Colonic mucosa (tissue), 4 donors: Measurements from ENCODE around the gene NCOA5. TPM values are rescaled to one million over a fixed set of nuclear protein-coding genes. Genes with fewer than 3 reads are reported as not detected.
A peak's percentile ranks its signal among the peaks of the same experiment; 100 is the strongest.

Experiments used
- DNase-seq: peaks from one replicate; pipeline ENCODE4 v3.0.0-alpha.2; 2020
- H3K27ac ChIP-seq: fragments of 200-600 bp; one replicate; pipeline ENCODE4 v1.8.0; 2021
- H3K27me3 ChIP-seq: fragments of 200-600 bp; one replicate; pipeline ENCODE4 v1.8.0; 2021
- H3K36me3 ChIP-seq: fragments of 200-600 bp; one replicate; pipeline ENCODE4 v1.8.0; 2021
- H3K4me1 ChIP-seq: fragments of 200-600 bp; one replicate; pipeline ENCODE4 v1.8.0; 2021; ENCODE audit warnings: mild to moderate bottlenecking
- H3K4me3 ChIP-seq: fragments of 200-600 bp; one replicate; pipeline ENCODE4 v1.8.0; 2021
- H3K9ac ChIP-seq, 2 donors: one replicate each; pipeline ENCODE4 v1.7.0; 2013; ENCODE audit warnings: control low read depth in 2 of 2, low read depth in 2 of 2, low read length in 2 of 2
- H3K9me3 ChIP-seq: fragments of 200-600 bp; one replicate; pipeline ENCODE4 v1.8.0; 2021
- intact Hi-C: fragments of 100-400 bp; cut with DNase I; formaldehyde crosslinking; loops from one replicate; pipeline ENCODE4 v1.14.1; 2022
- total RNA-seq, 2 donors: library from RNA; stranded (reverse); fragmentation: NEBNext Ultra II Directional in 1 of 2; extraction: Animal tissue kit (Norgen Biotek cat#: 25700) in 1 of 2; gene quantifications; one replicate each; pipeline ENCODE4 v1.2.1, GENCODE V29; 2021
- TF ChIP-seq, protein P1 (sequence below): fragments of 200-600 bp; IDR thresholded peaks from one replicate; pipeline ENCODE4 v1.8.0; 2022; ENCODE audit warnings: antibody characterized with exemption, mild to moderate bottlenecking
- donor health status: healthy.
- donor health status: DM: no; HTN: no; CAD: no.
- donor health status: DM: no; HTN: no; CAD: no.

NCOA5 gene
- total RNA-seq, 2 donors from 2014 or later, result 20.4 to 32.1 TPM

DNA sequence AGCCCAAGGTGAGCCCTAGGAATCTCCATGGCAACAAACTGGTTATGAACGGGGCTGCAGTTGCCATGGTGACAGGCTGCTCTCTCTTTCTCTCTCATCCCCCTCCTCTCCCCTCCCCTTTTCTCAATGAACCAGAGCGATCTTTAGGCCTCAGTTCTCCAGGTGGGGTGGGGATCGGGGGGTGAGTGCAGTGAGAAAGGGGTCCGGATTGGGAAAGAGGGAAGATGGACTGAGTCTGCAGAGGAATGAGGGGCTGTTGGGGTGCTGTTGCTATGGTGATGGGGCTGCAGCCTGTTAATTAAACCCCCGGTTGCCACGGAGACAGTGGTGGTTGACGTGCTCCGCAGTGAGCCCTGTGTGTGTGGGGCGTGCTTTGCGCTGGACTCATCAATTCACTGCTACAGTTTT lies 64.4 kb downstream of the NCOA5 start:
- DNase-seq, result no peak
- no peak overlapping the region for H3K4me3 ChIP-seq
- peaks cover 15% of the 10 kb centered on the region for H3K27me3 ChIP-seq
- H3K27ac ChIP-seq, result no peak overlapping the region
- intact Hi-C loops, result no loop called here
- no peaks in the 10 kb centered on the region for H3K4me1 ChIP-seq
- H3K9me3 ChIP-seq, result no peaks in the 10 kb centered on the region
- H3K9ac ChIP-seq, result no peak overlapping the region
- no peaks in the 10 kb centered on the region for H3K36me3 ChIP-seq
- TF ChIP-seq, protein P1, sequence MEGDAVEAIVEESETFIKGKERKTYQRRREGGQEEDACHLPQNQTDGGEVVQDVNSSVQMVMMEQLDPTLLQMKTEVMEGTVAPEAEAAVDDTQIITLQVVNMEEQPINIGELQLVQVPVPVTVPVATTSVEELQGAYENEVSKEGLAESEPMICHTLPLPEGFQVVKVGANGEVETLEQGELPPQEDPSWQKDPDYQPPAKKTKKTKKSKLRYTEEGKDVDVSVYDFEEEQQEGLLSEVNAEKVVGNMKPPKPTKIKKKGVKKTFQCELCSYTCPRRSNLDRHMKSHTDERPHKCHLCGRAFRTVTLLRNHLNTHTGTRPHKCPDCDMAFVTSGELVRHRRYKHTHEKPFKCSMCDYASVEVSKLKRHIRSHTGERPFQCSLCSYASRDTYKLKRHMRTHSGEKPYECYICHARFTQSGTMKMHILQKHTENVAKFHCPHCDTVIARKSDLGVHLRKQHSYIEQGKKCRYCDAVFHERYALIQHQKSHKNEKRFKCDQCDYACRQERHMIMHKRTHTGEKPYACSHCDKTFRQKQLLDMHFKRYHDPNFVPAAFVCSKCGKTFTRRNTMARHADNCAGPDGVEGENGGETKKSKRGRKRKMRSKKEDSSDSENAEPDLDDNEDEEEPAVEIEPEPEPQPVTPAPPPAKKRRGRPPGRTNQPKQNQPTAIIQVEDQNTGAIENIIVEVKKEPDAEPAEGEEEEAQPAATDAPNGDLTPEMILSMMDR, result no peak

DNA sequence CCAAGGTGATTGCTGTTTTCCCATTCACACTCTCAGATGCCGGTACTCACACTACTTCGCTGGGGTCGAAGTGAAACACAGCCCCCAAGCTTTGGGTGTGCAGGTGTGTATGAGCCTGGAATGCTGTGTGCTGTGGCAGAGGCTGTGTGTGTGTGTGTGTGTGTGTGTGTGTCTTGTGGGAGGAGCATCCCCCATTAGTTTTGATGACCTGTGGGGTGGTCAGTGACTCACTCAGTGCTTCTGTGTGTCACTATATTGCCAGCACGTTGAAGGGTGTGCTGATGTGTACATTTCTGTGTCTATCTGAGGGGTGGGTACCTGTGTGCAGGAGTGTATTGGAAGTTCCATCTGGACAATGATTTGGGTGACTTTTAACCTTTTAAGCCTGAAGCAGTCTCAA lies 65.8 kb downstream of the NCOA5 start:
- intact Hi-C loops, result loop anchor here (5.0 kb wide), 1 partner anchor 153 kb away; no protein-coding TSS in a partner anchor
- no peak overlapping the region for H3K9ac ChIP-seq
- peaks cover 6% of the 10 kb centered on the region for H3K27me3 ChIP-seq
- TF ChIP-seq, protein P1, result no peak
- no peaks in the 10 kb centered on the region for H3K4me1 ChIP-seq
- H3K9me3 ChIP-seq, result no peaks in the 10 kb centered on the region
- H3K27ac ChIP-seq, result no peak overlapping the region
- DNase-seq, result no peak
- H3K36me3 ChIP-seq, result no peaks in the 10 kb centered on the region
- H3K4me3 ChIP-seq, result no peak overlapping the region

DNA sequence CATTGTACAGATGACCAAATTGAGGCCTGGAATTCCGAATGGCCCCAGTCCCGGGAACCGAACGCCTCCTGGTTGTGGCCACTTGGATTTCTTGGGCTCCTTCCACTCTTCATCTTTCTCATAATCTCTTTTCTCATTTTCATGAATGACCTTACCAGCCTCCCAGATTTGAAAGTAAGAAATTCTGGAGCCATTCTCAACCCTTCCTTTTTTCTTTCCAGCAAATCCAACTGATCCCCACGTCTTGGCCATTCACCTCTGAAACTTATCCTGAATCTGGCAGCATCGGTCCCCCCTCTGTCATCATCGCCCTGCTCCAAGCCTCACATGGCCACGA lies 66.6 kb downstream of the NCOA5 start:
- no peak overlapping the region for H3K4me3 ChIP-seq
- no peak overlapping the region for H3K9ac ChIP-seq
- TF ChIP-seq, protein P1, result no peak
- H3K27ac ChIP-seq, result no peak overlapping the region
- no peaks in the 10 kb centered on the region for H3K36me3 ChIP-seq
- no peaks in the 10 kb centered on the region for H3K9me3 ChIP-seq
- no peak for DNase-seq
- H3K27me3 ChIP-seq, result peaks cover 4% of the 10 kb centered on the region
- intact Hi-C loops, result loop anchor here (5.0 kb wide), 1 partner anchor 154 kb away; no protein-coding TSS in a partner anchor
- H3K4me1 ChIP-seq, result no peaks in the 10 kb centered on the region

DNA sequence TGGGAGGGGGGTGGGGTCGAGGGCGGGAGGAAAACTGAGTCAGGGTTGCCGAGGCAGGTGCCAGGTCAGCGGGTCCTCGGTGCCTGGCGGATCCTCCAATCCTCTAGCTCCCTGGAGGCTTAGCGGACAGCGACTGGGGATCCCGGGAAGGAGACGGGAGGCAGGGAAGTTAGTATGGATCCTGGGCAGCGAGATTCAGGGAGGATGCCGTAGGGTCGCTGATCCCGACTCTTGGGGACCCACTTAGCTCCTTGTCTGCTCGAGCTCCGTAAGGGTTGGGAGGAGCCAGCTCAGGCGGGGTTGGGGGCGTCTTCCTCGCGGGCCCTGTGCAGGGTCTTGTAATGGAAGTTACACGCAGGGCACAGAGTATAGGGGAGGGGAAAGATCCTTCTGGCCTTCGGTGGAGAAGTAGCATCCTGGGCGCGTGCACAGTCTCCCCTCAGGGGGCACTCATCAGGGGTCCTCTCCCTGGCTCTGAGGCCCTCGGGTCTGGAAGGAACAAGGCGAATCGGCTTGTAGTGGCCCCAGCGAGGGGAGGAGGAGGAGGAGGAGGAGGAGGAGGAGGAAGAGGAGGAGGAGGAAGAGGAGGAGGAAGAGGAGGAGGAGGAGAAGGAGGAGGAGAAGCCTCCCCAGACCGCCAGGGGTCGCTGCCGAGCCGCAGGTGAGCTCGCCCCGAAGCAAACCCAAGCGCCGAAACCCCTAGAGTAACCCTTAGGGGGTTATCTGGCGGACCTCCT lies 67.2 kb downstream of the NCOA5 start:
- intact Hi-C loops, result loop anchor here (5.0 kb wide), 1 partner anchor 155 kb away; no protein-coding TSS in a partner anchor

DNA sequence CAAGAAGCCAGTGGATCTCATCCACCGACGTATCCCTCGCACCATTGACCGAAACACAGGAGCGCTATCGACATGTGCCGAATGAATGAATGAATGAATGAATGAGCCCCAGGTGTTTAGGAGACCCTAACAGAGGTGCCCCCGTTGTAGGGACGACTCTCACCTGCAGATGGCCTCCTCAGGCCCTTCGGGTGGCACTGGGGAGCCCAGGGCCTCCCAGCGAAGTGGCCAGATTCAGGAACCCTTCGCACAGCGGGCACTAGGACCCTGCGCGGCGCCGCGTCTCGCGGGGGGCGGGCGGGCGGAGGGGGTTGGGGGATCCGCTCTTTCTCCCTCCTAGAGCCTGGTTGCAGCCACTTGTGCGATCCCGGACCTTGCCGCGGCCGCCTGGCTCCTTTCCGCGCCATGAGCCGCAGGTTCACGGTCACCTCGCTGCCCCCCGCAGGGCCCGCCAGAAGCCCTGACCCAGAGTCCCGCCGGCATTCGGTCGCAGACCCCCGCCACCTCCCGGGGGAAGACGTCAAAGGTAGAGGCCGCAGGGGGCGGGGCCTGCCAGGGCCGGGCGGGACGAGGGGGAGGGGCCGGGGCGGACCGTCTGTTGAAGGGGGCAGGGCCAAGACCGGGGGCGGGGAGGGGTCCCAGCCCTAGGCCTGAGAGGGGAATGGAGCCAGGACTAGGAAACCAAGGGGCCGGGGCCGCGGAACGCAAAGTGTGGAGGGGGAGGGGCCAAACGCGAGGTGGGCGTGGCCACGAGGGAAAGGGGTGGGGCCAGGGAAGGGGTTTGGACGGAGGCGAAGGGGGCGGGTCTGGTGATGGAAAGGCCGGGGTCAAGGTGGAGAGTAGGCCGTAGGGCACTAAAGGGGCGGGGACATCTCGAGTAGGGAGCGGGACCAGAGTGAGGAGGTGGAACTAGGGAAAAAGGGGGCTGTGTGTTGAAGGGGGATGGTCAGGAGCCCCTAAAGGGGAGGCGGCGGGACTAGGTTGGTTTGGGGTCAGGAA lies 68.1 kb downstream of the NCOA5 start:
- TF ChIP-seq, protein P1, result no peak

More for the DNA sequence above, 67.2 kb downstream of the NCOA5 start:
- TF ChIP-seq, protein P1, result peak; percentile 59
- Histone ChIP-seq H3K9me3 (no peaks in the 10 kb centered on the region), H3K9ac (peak overlapping the region in 1 of 2 donors; percentile 41), H3K27ac (no peak overlapping the region), H3K4me1 (no peaks in the 10 kb centered on the region), H3K27me3 (peaks cover 4% of the 10 kb centered on the region), H3K4me3 (no peak overlapping the region), H3K36me3 (no peaks in the 10 kb centered on the region)
- DNase-seq, result peak; percentile 76

More for the DNA sequence above, 68.1 kb downstream of the NCOA5 start:
- Histone ChIP-seq H3K36me3 (no peaks in the 10 kb centered on the region), H3K27ac (no peak overlapping the region), H3K4me3 (peak overlapping the region; percentile 29), H3K27me3 (peaks cover 4% of the 10 kb centered on the region), H3K9ac (no peak overlapping the region), H3K9me3 (no peaks in the 10 kb centered on the region), H3K4me1 (no peaks in the 10 kb centered on the region)
- peak; percentile 36 for DNase-seq
- intact Hi-C loops, result loop anchor here (2.0 to 5.0 kb wide), 2 partner anchors 65 to 156 kb away; no protein-coding TSS in a partner anchor
